Measurements from ENCODE around the gene PARD6G.

Gene PARD6G

DNA sequence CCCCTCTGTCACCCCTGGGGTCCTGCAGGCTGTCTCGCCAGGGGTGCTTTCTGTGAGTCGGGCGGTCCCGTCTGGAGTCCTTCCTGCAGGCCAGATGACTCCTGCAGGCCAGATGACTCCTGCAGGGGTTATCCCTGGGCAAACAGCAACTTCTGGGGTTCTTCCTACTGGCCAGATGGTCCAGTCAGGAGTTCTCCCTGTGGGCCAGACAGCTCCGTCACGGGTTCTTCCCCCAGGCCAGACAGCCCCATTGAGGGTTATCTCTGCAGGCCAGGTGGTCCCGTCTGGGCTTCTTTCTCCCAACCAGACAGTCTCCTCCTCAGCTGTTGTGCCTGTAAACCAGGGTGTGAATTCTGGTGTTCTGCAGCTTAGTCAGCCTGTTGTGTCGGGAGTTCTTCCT lies 110.6 kb downstream of the PARD6G start:
- TF ChIP-seq, protein P1, sequence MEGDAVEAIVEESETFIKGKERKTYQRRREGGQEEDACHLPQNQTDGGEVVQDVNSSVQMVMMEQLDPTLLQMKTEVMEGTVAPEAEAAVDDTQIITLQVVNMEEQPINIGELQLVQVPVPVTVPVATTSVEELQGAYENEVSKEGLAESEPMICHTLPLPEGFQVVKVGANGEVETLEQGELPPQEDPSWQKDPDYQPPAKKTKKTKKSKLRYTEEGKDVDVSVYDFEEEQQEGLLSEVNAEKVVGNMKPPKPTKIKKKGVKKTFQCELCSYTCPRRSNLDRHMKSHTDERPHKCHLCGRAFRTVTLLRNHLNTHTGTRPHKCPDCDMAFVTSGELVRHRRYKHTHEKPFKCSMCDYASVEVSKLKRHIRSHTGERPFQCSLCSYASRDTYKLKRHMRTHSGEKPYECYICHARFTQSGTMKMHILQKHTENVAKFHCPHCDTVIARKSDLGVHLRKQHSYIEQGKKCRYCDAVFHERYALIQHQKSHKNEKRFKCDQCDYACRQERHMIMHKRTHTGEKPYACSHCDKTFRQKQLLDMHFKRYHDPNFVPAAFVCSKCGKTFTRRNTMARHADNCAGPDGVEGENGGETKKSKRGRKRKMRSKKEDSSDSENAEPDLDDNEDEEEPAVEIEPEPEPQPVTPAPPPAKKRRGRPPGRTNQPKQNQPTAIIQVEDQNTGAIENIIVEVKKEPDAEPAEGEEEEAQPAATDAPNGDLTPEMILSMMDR (IDR thresholded peaks at IDR 0.05; ENCODE audit: low read depth, low read length): no peak
- DNase-seq (ENCODE audit: extremely low read depth, low read depth): no peak

- DNase-seq (ENCODE audit: extremely low read depth, low read depth): no peak
- TF ChIP-seq, protein P1 (IDR thresholded peaks at IDR 0.05; ENCODE audit: low read depth, low read length): no peak
These were observed 112.2 kb downstream of the PARD6G start for GRCh38 chr18:80135136-80135535.

DNA sequence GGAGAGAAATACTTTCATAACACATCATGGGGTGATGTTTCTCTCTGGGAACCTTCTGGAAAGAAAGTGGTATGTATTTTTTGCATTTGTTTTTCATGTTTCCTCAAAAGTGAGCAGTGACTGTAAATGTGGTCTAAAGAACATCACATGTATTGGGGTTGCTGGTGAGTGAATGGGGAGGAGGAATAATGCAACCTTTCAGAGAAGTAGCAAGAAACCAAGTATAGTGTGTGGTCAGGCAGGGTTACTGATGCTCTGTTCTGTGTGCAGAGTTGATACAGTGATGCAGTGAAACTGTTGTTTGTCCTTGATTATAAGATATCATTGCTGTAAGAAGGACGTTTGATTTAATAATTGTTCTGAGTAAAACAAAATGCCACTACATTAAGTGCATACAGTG lies 114.2 kb downstream of the PARD6G start:
- DNase-seq (ENCODE audit: extremely low read depth, low read depth): no peak
- TF ChIP-seq, protein P1 (IDR thresholded peaks at IDR 0.05; ENCODE audit: low read depth, low read length): no peak

DNA sequence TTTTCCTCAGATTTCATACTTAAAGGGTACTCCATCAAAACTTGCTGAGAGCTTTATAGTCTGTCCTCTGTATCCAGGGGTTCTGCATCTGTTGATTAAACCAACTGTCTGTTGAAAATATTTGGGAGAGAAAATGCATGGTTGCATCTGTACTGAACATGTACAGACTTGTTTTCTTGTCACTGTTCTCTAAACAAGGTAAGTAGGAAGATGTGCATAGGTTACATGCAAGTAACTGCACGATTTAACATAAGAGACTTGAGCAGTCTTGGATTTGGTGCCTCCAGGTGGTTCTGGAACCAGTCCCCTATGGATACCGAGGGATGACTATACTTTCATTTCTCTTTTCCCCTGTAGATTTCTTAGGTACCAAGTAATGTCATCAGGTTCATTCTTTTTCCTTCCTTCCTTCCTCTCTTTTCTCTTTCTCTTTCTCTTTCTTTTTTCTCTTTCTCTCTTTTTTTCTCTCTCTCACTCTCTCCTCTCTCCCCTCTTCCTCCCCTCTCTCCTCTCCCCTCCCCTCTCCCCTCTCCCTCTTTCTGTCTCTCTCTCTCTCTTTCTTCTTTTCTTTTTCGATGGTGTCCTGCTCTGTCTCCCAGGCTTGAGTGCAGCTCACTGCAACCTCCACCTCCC lies 115.0 kb downstream of the PARD6G start:
- TF ChIP-seq, protein P1 (IDR thresholded peaks at IDR 0.05; ENCODE audit: low read depth, low read length): no peak
- no peak for DNase-seq (ENCODE audit: extremely low read depth, low read depth)

- TF ChIP-seq, protein P1 (IDR thresholded peaks at IDR 0.05; ENCODE audit: low read depth, low read length): no peak
- DNase-seq (ENCODE audit: extremely low read depth, low read depth): no peak
These were observed 116.8 kb downstream of the PARD6G start for GRCh38 chr18:80130555-80130954.

DNA sequence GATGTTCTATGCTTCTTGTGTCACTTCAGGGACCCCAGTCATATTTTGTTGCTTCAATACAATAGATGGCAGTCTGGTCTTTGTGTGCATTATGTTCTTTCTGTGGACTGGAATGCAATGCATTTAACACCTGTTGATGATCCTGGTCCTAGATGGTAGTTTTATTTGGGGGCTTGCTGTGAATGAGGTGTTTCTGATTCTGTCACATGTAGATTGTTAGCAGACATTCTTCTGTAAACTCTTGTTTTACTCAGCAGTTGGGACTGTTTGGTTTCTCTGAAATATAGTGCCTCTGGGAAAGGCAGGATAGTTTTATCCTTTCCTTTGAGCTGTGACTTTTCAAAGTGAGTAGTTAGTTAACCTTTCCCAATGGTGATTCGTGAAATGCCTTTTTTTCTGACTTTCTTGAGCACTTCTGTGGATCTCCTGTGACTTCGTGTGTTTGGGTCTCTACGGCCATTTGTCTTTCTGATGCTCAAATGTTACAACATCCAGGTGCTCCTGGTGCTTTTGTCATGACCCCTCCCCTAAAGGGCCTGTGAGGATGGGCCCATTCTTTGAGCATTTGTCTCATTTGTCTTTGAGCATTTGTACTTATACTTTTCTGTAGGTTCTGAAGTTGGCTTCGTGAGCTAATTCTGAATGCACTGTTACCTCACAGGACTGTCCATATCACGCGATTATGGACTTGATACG lies 117.5 kb downstream of the PARD6G start:
- TF ChIP-seq, protein P1 (IDR thresholded peaks at IDR 0.05; ENCODE audit: low read depth, low read length): no peak
- no peak for DNase-seq (ENCODE audit: extremely low read depth, low read depth)

DNA sequence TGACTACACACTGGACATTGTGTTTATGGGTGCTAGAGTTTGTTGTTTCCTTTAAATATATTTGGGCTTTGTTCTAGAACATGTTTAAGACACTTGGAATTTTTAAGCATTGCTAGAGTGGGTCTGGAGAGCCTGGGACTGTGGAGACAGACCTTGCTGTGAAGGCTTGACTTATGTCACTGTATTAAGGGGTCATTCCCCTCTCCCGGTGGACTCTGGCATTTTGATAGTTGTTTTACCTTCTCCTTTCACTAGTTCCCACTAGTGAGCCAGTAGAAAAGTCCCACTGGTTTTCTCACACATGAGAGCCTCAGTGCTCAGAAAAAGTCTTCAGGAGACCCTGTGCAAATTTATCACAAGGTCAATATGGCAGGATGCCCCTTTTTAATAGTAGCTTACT lies 119.7 kb downstream of the PARD6G start:
- TF ChIP-seq, protein P1 (IDR thresholded peaks at IDR 0.05; ENCODE audit: low read depth, low read length): no peak
- no peak for DNase-seq (ENCODE audit: extremely low read depth, low read depth)
